Endothelial cell of umbilical vein (primary cell): ENCODE measurements around the gene PRSS56. TPM values are rescaled to one million over a fixed set of nuclear protein-coding genes. Genes with fewer than 3 reads are reported as not detected.

ENCODE experiments used
- BruUV-seq: library from RNA; stranded (reverse); fragments of 400-500 nt; replicated peaks from 2 replicates; lab custom pipeline; 2021; lab: Mats Ljungman, UMichigan
- CTCF ChIA-PET: fragments of 300-600, 350-600 bp; sonication (Branson Sonifier 250); formaldehyde crosslinking; loops from one replicate; lab custom pipeline; 2021; ENCODE audit warnings: antibody characterized with exemption, inconsistent platforms; lab: Charles Lee
- POLR2A ChIA-PET: fragments of 300-600, 350-600 bp; sonication (Branson Sonifier 250); formaldehyde crosslinking; loops from one replicate; lab custom pipeline; 2021; ENCODE audit warnings: antibody characterized with exemption, inconsistent platforms; lab: Charles Lee
- DNase-seq: peaks from one replicate; pipeline ENCODE4 v3.0.0-alpha.2; 2011; ENCODE audit warnings: low read depth, low spot score
- FAIRE-seq: peaks from 2 replicates; lab custom pipeline; 2011; peaks lifted over from hg19 to GRCh38; lab: Jason Lieb, UNC
- H2AFZ ChIP-seq: 2 replicates; pipeline ENCODE4 v1.6.0; 2012; ENCODE audit warnings: low read depth, low read length, control low read depth, inconsistent platforms
- H3K27ac ChIP-seq: 2 replicates; pipeline ENCODE4 v1.5.1; 2011; ENCODE audit warnings: low read depth, mild to moderate bottlenecking, control low read depth, low read length, moderate library complexity; ENCODE audit not compliant: insufficient read depth
- H3K27me3 ChIP-seq, 2 experiments: 2 replicates each; pipeline versions ENCODE4 v1.6.0 to v1.6.1; 2011; ENCODE audit warnings: low read length in 2 of 2, mixed read lengths in 1 of 2; ENCODE audit not compliant: control insufficient read depth in 2 of 2, insufficient read depth in 2 of 2
- H3K36me3 ChIP-seq, 2 experiments: 2 replicates in 1 of 2; 3 replicates in 1 of 2; pipeline ENCODE4 v1.5.1; 2011; ENCODE audit warnings: low read length in 2 of 2, mild to moderate bottlenecking in 1 of 2, moderate library complexity in 1 of 2; ENCODE audit not compliant: control insufficient read depth in 2 of 2, insufficient read depth in 2 of 2; ENCODE audit errors: extremely low read depth in 1 of 2
- H3K4me1 ChIP-seq: 3 replicates; pipeline ENCODE4 v1.5.1; 2011; ENCODE audit warnings: mild to moderate bottlenecking, low read length; ENCODE audit not compliant: control insufficient read depth, insufficient read depth; ENCODE audit errors: extremely low read depth
- H3K4me2 ChIP-seq: 2 replicates; pipeline ENCODE4 v1.6.1; 2011; ENCODE audit warnings: low read length, control low read depth, mixed read lengths; ENCODE audit not compliant: insufficient read depth
- H3K4me3 ChIP-seq, 3 experiments: fragments of 200-600 bp in 1 of 3; sonication (generic), shearing (Covaris generic) in 1 of 3; replicated peaks in 1 of 3; 2 replicates each; pipeline ENCODE4 v1.5.1; 2011 to 2016; ENCODE audit warnings: control low read depth in 3 of 3, low read length in 3 of 3, mild to moderate bottlenecking in 2 of 3, inconsistent platforms in 1 of 3, low read depth in 1 of 3, moderate library complexity in 1 of 3; ENCODE audit not compliant: insufficient read depth in 1 of 3
- H3K79me2 ChIP-seq: 2 replicates; pipeline ENCODE4 v1.6.0; 2012; ENCODE audit warnings: low read length, inconsistent platforms; ENCODE audit not compliant: control insufficient read depth, insufficient read depth
- H3K9ac ChIP-seq: replicated peaks from 2 replicates; pipeline ENCODE3; 2011; ENCODE audit warnings: low read length, control low read depth; ENCODE audit not compliant: insufficient read depth; ENCODE audit errors: extremely low read depth
- H3K9me1 ChIP-seq: replicated peaks from 3 replicates; pipeline ENCODE4 v1.6.0; 2011; ENCODE audit warnings: mild to moderate bottlenecking, low read length; ENCODE audit not compliant: control insufficient read depth, insufficient read depth; ENCODE audit errors: extremely low read depth
- H3K9me3 ChIP-seq: replicated peaks from 2 replicates; pipeline ENCODE4 v1.5.1; 2012; ENCODE audit warnings: low read length, inconsistent platforms; ENCODE audit not compliant: control insufficient read depth, insufficient read depth
- H4K20me1 ChIP-seq: replicated peaks from 2 replicates; pipeline ENCODE3; 2011; ENCODE audit warnings: mild to moderate bottlenecking, low read length; ENCODE audit not compliant: control insufficient read depth, insufficient read depth; ENCODE audit errors: extremely low read depth
- EZH2 ChIP-seq: IDR thresholded peaks from 2 replicates; pipeline ENCODE4 v1.6.1; 2012; ENCODE audit warnings: borderline replicate concordance, low read depth, mild to moderate bottlenecking, moderate library complexity, low read length, inconsistent platforms; ENCODE audit not compliant: severe bottlenecking
- MYC ChIP-seq: IDR thresholded peaks from one replicate; pipeline ENCODE4 v1.6.1; 2011; ENCODE audit warnings: mild to moderate bottlenecking, low read depth, low read length
- dilution Hi-C: fragments of 300-500 bp; cut with MboI; formaldehyde crosslinking; loops from one replicate; pipeline ENCODE4 v1.15.0; 2019; ENCODE audit warnings: low sequenced_read_pairs; ENCODE audit not compliant: extremely low pct_ligation_motif_present
- intact Hi-C: fragments of 100-400 bp; cut with micrococcal nuclease; formaldehyde crosslinking; loops from one replicate; pipeline ENCODE4 v1.10.0; 2022
- polyA plus RNA-seq, 4 experiments: library from polyadenylated mRNA; depleted of rRNA in 3 of 4; stranded (reverse) in 3 of 4; unstranded in 1 of 4; fragments of >200 nt; gene quantifications; 2 replicates each; pipeline versions ENCODE4 v1.2.1 to v1.2.3, GENCODE V29; 2011 to 2012; ENCODE audit warnings: missing spikeins in 1 of 4
- total RNA-seq: library from RNA; stranded (reverse); gene quantifications from 2 replicates; pipeline ENCODE4 v1.2.3, GENCODE V29; 2021

Gene PRSS56
- total and polyA plus RNA-seq, 2 donors (not counting 3 experiments of a cell fraction or from before 2014, with no cell fraction given) = not detected

- H3K27me3 ChIP-seq = peaks cover 32 to 48% of the 10 kb centered on the region in 2 experiments
- no peaks in the 10 kb centered on the region for H4K20me1 ChIP-seq
- H3K9me1 ChIP-seq = no peaks in the 10 kb centered on the region
- no peak within 1 kb of the TSS for H3K27ac ChIP-seq
- no peaks in the 10 kb centered on the region for H3K79me2 ChIP-seq
- no peaks in the 10 kb centered on the region for H3K4me1 ChIP-seq
- H2AFZ ChIP-seq = no peak within 1 kb of the TSS
- POLR2A ChIA-PET = no interaction called here
- no peak within 1 kb of the TSS for H3K4me2 ChIP-seq
- no peak within 1 kb of the TSS for H3K9ac ChIP-seq
- no peak within 1 kb of the TSS for H3K4me3 ChIP-seq
- no TSS peak for BruUV-seq
- FAIRE-seq (no peak), DNase-seq (no peak)
- dilution Hi-C loops (no loop called here), intact Hi-C loops (no loop called here)
- CTCF ChIA-PET = no interaction called here
- no peaks in the 10 kb centered on the region for H3K36me3 ChIP-seq
- no peaks in the 10 kb centered on the region for H3K9me3 ChIP-seq
- TF ChIP-seq EZH2 = peak; percentile 81
- TF ChIP-seq MYC = no peak
Measured at GRCh38 chr2:232487385-232488096, 32.6 kb upstream of the PRSS56 start, which contains the start of gene ECEL1. Gene ECEL1, minus strand, starts transcription at chr2:232487834. Its CDS starts 1,181 bp downstream, at chr2:232486653.

- no peak overlapping the region for H3K27ac ChIP-seq
- peaks cover 32 to 48% of the 10 kb centered on the region in 2 experiments for H3K27me3 ChIP-seq
- H2AFZ ChIP-seq = no peak overlapping the region
- intact Hi-C loops (no loop called here), dilution Hi-C loops (no loop called here)
- TF ChIP-seq MYC (no peak), EZH2 (peak; percentile 54)
- no peak for DNase-seq
- no peak overlapping the region for H3K4me2 ChIP-seq
- H3K79me2 ChIP-seq = no peaks in the 10 kb centered on the region
- H3K9me1 ChIP-seq = no peaks in the 10 kb centered on the region
- H3K36me3 ChIP-seq = no peaks in the 10 kb centered on the region
- ChIA-PET CTCF (no interaction called here), POLR2A (no interaction called here)
- no peaks in the 10 kb centered on the region for H3K4me1 ChIP-seq
- H3K4me3 ChIP-seq = no peak overlapping the region
- H3K9ac ChIP-seq = no peak overlapping the region
- no peaks in the 10 kb centered on the region for H3K9me3 ChIP-seq
- no peaks in the 10 kb centered on the region for H4K20me1 ChIP-seq
- no TSS peak for BruUV-seq
- FAIRE-seq = no peak
Measured at GRCh38 chr2:232488097-232488711, 32.0 kb upstream of the PRSS56 start.
